K562 (cell line): Measurements from ENCODE around the gene FAM200A. TPM values are rescaled to one million over a fixed set of nuclear protein-coding genes. Genes with fewer than 3 reads are reported as not detected.

Experiments
- ADNP ChIP-seq: fragments of 200-800 bp; sonication (Bioruptor generic); IDR thresholded peaks from 2 replicates; pipeline ENCODE4 v1.6.1; 2016; ENCODE audit warnings: missing genetic modification characterization, missing compliant biosample characterization
- FOS ChIP-seq: IDR thresholded peaks from 3 replicates; pipeline ENCODE4 v1.6.1; 2011; ENCODE audit not compliant: insufficient read length; ENCODE audit errors: extremely low read depth
- HLTF ChIP-seq: fragments of 450-650 bp; IDR thresholded peaks from 2 replicates; pipeline ENCODE4 v1.6.1; 2016
- MEIS2 ChIP-seq: fragments of 450-650 bp; IDR thresholded peaks from 2 replicates; pipeline ENCODE4 v1.6.1; 2014; ENCODE audit warnings: mild to moderate bottlenecking; ENCODE audit not compliant: partially characterized antibody
- SMARCA5 ChIP-seq: fragments of 450-650 bp; IDR thresholded peaks from 2 replicates; pipeline ENCODE4 v1.6.1; 2016
- SNIP1 ChIP-seq: fragments of 450-650 bp; IDR thresholded peaks from 2 replicates; pipeline ENCODE4 v1.7.1; 2017; ENCODE audit warnings: low read depth, mild to moderate bottlenecking
- TCF7L2 ChIP-seq: fragments of 150-350 bp; IDR thresholded peaks from 2 replicates; pipeline ENCODE4 v1.6.1; 2016; ENCODE audit warnings: low read depth, mild to moderate bottlenecking, low read length, moderate library complexity
- ZNF384 ChIP-seq: IDR thresholded peaks from 2 replicates; pipeline ENCODE4 v1.6.1; 2012; ENCODE audit warnings: low read depth, low read length, improper control_type of control experiment
- ZNF561 ChIP-seq: fragments of 450-650 bp; formaldehyde crosslinking; conservative IDR thresholded peaks from 2 replicates; pipeline ENCODE4 v1.4.0; 2020; ENCODE audit warnings: mild to moderate bottlenecking, moderate library complexity
- ZNF707 ChIP-seq: fragments of 250-450 bp; sonication (Bioruptor Pico); conservative IDR thresholded peaks from 2 replicates; pipeline ENCODE4 v1.8.0; 2022; ENCODE audit warnings: inconsistent platforms, mild to moderate bottlenecking, moderate library complexity
- polyA plus RNA-seq, 8 experiments: library from polyadenylated mRNA; depleted of rRNA in 4 of 8; stranded (reverse) in 5 of 8; unstranded in 3 of 8; fragments of >200 nt; fragmentation: Nextera tagmentation in 2 of 8; fragmentation: Illumina TruSeq in 1 of 8; extraction: Ambion mirVana in 2 of 8; extraction: Trizol in 1 of 8; gene quantifications; 2 replicates each; pipeline versions ENCODE4 v1.2.1 to v1.2.3, GENCODE V29; 2011 to 2014; ENCODE audit warnings: inconsistent platforms in 1 of 8, missing spikeins in 1 of 8
- total RNA-seq, 7 experiments: library from RNA; depleted of rRNA in 6 of 7; stranded (reverse); fragments of >200 nt in 6 of 7; fragmentation: Illumina TruSeq in 2 of 7; extraction: Trizol in 2 of 7; gene quantifications; 2 replicates each; pipeline versions ENCODE4 v1.2.1 to v1.2.3, GENCODE V29; 2011 to 2021; ENCODE audit warnings: low replicate concordance in 1 of 7
- TF ChIP-seq, protein P1 (sequence below), 2 experiments: fragments of 450-650 bp in 1 of 2; sonication (generic) in 1 of 2; formaldehyde crosslinking in 1 of 2; IDR thresholded peaks; 2 replicates each; pipeline versions ENCODE4 v1.7.1 to v1.9.0; 2016 to 2022; ENCODE audit warnings: inconsistent platforms in 1 of 2, mild to moderate bottlenecking in 1 of 2, missing genetic modification reagents in 1 of 2
- TF ChIP-seq, protein P2 (sequence below): sonication (generic); formaldehyde crosslinking; IDR thresholded peaks from 2 replicates; pipeline ENCODE4 v1.8.1; 2023; ENCODE audit warnings: mild to moderate bottlenecking, missing genetic modification reagents
- TF ChIP-seq, protein P3 (sequence below): fragments of 250-450 bp; sonication (Bioruptor Pico); IDR thresholded peaks from 2 replicates; pipeline ENCODE4 v1.5.0; 2021
- TF ChIP-seq, protein P4 (sequence below): fragments of 250-450 bp; sonication (Bioruptor Pico); IDR thresholded peaks from 2 replicates; pipeline ENCODE4 v1.4.0; 2020
- TF ChIP-seq, protein P5 (sequence below): sonication (generic); formaldehyde crosslinking; IDR thresholded peaks from 2 replicates; pipeline ENCODE4 v1.8.1; 2023; ENCODE audit warnings: mild to moderate bottlenecking, missing genetic modification reagents

The FAM200A gene
- total and polyA plus RNA-seq, 9 of the 15 experiments (the other 6 are each of a cell fraction or from before 2014, with no cell fraction given): 3.3 to 11.2 (median 8.3) TPM

DNA sequence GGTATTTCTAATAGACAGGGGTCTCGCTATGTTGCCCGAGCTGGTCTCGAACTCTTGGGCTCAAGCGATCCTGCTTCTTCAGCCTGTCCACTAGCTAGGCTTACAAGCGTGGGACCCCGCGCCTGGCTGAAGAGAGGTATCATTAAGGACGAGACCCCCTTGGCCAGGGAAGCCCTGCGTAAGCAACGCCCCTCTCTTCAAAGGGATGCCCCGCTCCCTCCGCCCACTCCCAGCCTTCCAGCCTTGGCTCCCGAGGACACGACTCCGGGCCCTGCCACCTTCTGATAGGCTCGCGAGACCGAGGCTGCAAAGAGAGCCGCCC lies 47.7 kb downstream of the FAM200A start (continued):
- TF ChIP-seq, protein P1, sequence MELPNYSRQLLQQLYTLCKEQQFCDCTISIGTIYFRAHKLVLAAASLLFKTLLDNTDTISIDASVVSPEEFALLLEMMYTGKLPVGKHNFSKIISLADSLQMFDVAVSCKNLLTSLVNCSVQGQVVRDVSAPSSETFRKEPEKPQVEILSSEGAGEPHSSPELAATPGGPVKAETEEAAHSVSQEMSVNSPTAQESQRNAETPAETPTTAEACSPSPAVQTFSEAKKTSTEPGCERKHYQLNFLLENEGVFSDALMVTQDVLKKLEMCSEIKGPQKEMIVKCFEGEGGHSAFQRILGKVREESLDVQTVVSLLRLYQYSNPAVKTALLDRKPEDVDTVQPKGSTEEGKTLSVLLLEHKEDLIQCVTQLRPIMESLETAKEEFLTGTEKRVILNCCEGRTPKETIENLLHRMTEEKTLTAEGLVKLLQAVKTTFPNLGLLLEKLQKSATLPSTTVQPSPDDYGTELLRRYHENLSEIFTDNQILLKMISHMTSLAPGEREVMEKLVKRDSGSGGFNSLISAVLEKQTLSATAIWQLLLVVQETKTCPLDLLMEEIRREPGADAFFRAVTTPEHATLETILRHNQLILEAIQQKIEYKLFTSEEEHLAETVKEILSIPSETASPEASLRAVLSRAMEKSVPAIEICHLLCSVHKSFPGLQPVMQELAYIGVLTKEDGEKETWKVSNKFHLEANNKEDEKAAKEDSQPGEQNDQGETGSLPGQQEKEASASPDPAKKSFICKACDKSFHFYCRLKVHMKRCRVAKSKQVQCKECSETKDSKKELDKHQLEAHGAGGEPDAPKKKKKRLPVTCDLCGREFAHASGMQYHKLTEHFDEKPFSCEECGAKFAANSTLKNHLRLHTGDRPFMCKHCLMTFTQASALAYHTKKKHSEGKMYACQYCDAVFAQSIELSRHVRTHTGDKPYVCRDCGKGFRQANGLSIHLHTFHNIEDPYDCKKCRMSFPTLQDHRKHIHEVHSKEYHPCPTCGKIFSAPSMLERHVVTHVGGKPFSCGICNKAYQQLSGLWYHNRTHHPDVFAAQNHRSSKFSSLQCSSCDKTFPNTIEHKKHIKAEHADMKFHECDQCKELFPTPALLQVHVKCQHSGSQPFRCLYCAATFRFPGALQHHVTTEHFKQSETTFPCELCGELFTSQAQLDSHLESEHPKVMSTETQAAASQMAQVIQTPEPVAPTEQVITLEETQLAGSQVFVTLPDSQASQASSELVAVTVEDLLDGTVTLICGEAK (IDR thresholded peaks at IDR 0.05): no peak
- TF ChIP-seq, protein P1 (CRISPR knock-in tag; IDR thresholded peaks at IDR 0.05): no peak
- TF ChIP-seq, protein P2, sequence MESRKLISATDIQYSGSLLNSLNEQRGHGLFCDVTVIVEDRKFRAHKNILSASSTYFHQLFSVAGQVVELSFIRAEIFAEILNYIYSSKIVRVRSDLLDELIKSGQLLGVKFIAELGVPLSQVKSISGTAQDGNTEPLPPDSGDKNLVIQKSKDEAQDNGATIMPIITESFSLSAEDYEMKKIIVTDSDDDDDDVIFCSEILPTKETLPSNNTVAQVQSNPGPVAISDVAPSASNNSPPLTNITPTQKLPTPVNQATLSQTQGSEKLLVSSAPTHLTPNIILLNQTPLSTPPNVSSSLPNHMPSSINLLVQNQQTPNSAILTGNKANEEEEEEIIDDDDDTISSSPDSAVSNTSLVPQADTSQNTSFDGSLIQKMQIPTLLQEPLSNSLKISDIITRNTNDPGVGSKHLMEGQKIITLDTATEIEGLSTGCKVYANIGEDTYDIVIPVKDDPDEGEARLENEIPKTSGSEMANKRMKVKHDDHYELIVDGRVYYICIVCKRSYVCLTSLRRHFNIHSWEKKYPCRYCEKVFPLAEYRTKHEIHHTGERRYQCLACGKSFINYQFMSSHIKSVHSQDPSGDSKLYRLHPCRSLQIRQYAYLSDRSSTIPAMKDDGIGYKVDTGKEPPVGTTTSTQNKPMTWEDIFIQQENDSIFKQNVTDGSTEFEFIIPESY (CRISPR knock-in tag): no peak
- TF ChIP-seq, protein P3, sequence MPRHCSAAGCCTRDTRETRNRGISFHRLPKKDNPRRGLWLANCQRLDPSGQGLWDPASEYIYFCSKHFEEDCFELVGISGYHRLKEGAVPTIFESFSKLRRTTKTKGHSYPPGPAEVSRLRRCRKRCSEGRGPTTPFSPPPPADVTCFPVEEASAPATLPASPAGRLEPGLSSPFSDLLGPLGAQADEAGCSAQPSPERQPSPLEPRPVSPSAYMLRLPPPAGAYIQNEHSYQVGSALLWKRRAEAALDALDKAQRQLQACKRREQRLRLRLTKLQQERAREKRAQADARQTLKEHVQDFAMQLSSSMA: no peak
- TF ChIP-seq TCF7L2 (0 out of 2 replicates have a peak, but pooled peaks have one; percentile 56), ADNP (no peak), FOS (peak; percentile 84), ZNF707 (CRISPR knock-in tag) (no peak), SNIP1 (no peak), ZNF561 (CRISPR knock-in tag) (no peak), ZNF384 (no peak), SMARCA5 (no peak), MEIS2 (no peak), HLTF (no peak)
- TF ChIP-seq, protein P4, sequence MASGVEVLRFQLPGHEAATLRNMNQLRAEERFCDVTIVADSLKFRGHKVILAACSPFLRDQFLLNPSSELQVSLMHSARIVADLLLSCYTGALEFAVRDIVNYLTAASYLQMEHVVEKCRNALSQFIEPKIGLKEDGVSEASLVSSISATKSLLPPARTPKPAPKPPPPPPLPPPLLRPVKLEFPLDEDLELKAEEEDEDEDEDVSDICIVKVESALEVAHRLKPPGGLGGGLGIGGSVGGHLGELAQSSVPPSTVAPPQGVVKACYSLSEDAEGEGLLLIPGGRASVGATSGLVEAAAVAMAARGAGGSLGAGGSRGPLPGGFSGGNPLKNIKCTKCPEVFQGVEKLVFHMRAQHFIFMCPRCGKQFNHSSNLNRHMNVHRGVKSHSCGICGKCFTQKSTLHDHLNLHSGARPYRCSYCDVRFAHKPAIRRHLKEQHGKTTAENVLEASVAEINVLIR (CRISPR knock-in tag): no peak
- TF ChIP-seq, protein P5, sequence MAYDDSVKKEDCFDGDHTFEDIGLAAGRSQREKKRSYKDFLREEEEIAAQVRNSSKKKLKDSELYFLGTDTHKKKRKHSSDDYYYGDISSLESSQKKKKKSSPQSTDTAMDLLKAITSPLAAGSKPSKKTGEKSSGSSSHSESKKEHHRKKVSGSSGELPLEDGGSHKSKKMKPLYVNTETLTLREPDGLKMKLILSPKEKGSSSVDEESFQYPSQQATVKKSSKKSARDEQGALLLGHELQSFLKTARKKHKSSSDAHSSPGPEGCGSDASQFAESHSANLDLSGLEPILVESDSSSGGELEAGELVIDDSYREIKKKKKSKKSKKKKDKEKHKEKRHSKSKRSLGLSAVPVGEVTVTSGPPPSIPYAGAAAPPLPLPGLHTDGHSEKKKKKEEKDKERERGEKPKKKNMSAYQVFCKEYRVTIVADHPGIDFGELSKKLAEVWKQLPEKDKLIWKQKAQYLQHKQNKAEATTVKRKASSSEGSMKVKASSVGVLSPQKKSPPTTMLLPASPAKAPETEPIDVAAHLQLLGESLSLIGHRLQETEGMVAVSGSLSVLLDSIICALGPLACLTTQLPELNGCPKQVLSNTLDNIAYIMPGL: no peak
